Skeletal muscle tissue (tissue), 4 donors: ENCODE measurements around the gene FBXO8. TPM values are rescaled to one million over a fixed set of nuclear protein-coding genes. Genes with fewer than 3 reads are reported as not detected.

Experiments used
- H3K27ac ChIP-seq: one replicate; pipeline ENCODE4 v1.7.0; 2013; ENCODE audit warnings: mild to moderate bottlenecking, low read depth, low read length, inconsistent platforms
- H3K27me3 ChIP-seq, 3 donors: one replicate each; pipeline ENCODE4 v1.7.0; 2013; ENCODE audit warnings: low read length in 3 of 3; ENCODE audit not compliant: control insufficient read depth in 3 of 3, insufficient read depth in 3 of 3
- H3K36me3 ChIP-seq, 3 donors: one replicate each; pipeline ENCODE4 v1.7.0; 2013; ENCODE audit warnings: low read length in 3 of 3; ENCODE audit not compliant: control insufficient read depth in 3 of 3, insufficient read depth in 3 of 3
- H3K4me1 ChIP-seq, 3 donors: one replicate each; pipeline ENCODE4 v1.7.0; 2013; ENCODE audit warnings: low read length in 3 of 3, mild to moderate bottlenecking in 3 of 3; ENCODE audit not compliant: control insufficient read depth in 3 of 3, insufficient read depth in 3 of 3
- H3K4me3 ChIP-seq, 3 donors: one replicate each; pipeline ENCODE4 v1.7.0; 2013; ENCODE audit warnings: low read length in 3 of 3
- H3K9ac ChIP-seq, 3 donors: one replicate each; pipeline ENCODE4 v1.7.0; 2013; ENCODE audit warnings: low read length in 3 of 3, mild to moderate bottlenecking in 3 of 3, moderate library complexity in 2 of 3, low read depth in 1 of 3
- H3K9me3 ChIP-seq, 3 donors: one replicate each; pipeline ENCODE4 v1.7.0; 2013; ENCODE audit warnings: low read length in 3 of 3; ENCODE audit not compliant: control insufficient read depth in 3 of 3
- total RNA-seq: library from RNA; depleted of rRNA; stranded (reverse); fragments of >200 nt; gene quantifications from one replicate; pipeline ENCODE4 v1.2.3, GENCODE V29; 2014
- donor health status: Osteomylitis.

Gene FBXO8
- total RNA-seq, 1 donor from 2014 or later, result 30.3 TPM

- Histone ChIP-seq H3K4me1 (no peaks in the 10 kb centered on the region), H3K27me3 (peaks cover 0 to 17% (median 4%) of the 10 kb centered on the region in 3 donors), H3K4me3 (no peak overlapping the region), H3K9me3 (no peaks in the 10 kb centered on the region), H3K36me3 (no peaks in the 10 kb centered on the region), H3K9ac (no peak overlapping the region), H3K27ac (no peak overlapping the region)
These were observed 83.7 kb downstream of the FBXO8 start for GRCh38 chr4:174199735-174200134.

- Histone ChIP-seq H3K9me3 (no peaks in the 10 kb centered on the region), H3K27ac (no peak overlapping the region), H3K36me3 (no peaks in the 10 kb centered on the region), H3K4me1 (no peaks in the 10 kb centered on the region), H3K4me3 (no peak overlapping the region), H3K9ac (no peak overlapping the region), H3K27me3 (peaks cover 0 to 12% (median 0%) of the 10 kb centered on the region in 3 donors)
These were observed 84.6 kb downstream of the FBXO8 start for GRCh38 chr4:174198828-174199227.

- Histone ChIP-seq H3K4me1 (no peaks in the 10 kb centered on the region), H3K9me3 (no peaks in the 10 kb centered on the region), H3K36me3 (no peaks in the 10 kb centered on the region), H3K27ac (no peak overlapping the region), H3K4me3 (no peak overlapping the region), H3K9ac (no peak overlapping the region), H3K27me3 (peaks cover 0 to 12% (median 0%) of the 10 kb centered on the region in 3 donors)
These were observed 85.1 kb downstream of the FBXO8 start for GRCh38 chr4:174198396-174198795.

- no peaks in the 10 kb centered on the region for H3K4me1 ChIP-seq
These were observed 89.8 kb downstream of the FBXO8 start for GRCh38 chr4:174193438-174194374.

GRCh38 chr4:174192943-174193342 lies 90.5 kb downstream of the FBXO8 start:
- Histone ChIP-seq H3K9ac (no peak overlapping the region), H3K36me3 (no peaks in the 10 kb centered on the region), H3K4me3 (no peak overlapping the region), H3K9me3 (no peaks in the 10 kb centered on the region), H3K27ac (no peak overlapping the region), H3K4me1 (no peaks in the 10 kb centered on the region), H3K27me3 (peaks cover 0 to 4% (median 0%) of the 10 kb centered on the region in 3 donors)

More at GRCh38 chr4:174193438-174194374, 89.8 kb downstream of the FBXO8 start:
- Histone ChIP-seq H3K9ac (no peak overlapping the region), H3K9me3 (no peaks in the 10 kb centered on the region), H3K36me3 (no peaks in the 10 kb centered on the region), H3K27me3 (peaks cover 0 to 5% (median 0%) of the 10 kb centered on the region in 3 donors), H3K4me3 (no peak overlapping the region), H3K27ac (no peak overlapping the region)

- H3K4me1 ChIP-seq, result no peaks in the 10 kb centered on the region
- H3K27ac ChIP-seq, result no peak overlapping the region
- no peaks in the 10 kb centered on the region for H3K36me3 ChIP-seq
- no peak overlapping the region for H3K9ac ChIP-seq
- H3K9me3 ChIP-seq, result no peaks in the 10 kb centered on the region
- H3K27me3 ChIP-seq, result peaks cover 0 to 6% (median 0%) of the 10 kb centered on the region in 3 donors
- H3K4me3 ChIP-seq, result no peak overlapping the region
These were observed 92.5 kb downstream of the FBXO8 start for GRCh38 chr4:174190832-174191500.

- Histone ChIP-seq H3K9ac (no peak overlapping the region), H3K27ac (no peak overlapping the region), H3K4me1 (no peaks in the 10 kb centered on the region), H3K9me3 (no peaks in the 10 kb centered on the region), H3K27me3 (peaks cover 0 to 6% (median 0%) of the 10 kb centered on the region in 3 donors), H3K4me3 (no peak overlapping the region), H3K36me3 (no peaks in the 10 kb centered on the region)
These were observed 94.0 kb downstream of the FBXO8 start for GRCh38 chr4:174189392-174190015.

Other genes starting within 250 kb of the FBXO8 start
- gene CEP44, start 244 bp upstream of the FBXO8 start, total RNA-seq, result 17.7 TPM
- gene HPGD, start 238.8 kb upstream of the FBXO8 start, total RNA-seq, result 5.7 TPM